Body of pancreas (tissue), 4 donors: ENCODE data around the gene SLC24A3. TPM values are rescaled to one million over a fixed set of nuclear protein-coding genes. Genes with fewer than 3 reads are reported as not detected.

Experiments used
- ATAC-seq: fragments of 150-250 bp; one replicate; pipeline ENCODE4 v1.9.1; 2016
- DNase-seq, 4 donors: peaks; one replicate each; pipeline ENCODE4 v3.0.0-alpha.2; 2019
- H3K27ac ChIP-seq, 4 donors: fragments of 200-600 bp; sonication (generic); 1 replicate in 3 of 4; 2 replicates in 1 of 4; pipeline versions ENCODE4 v1.5.1 to v1.6.1; 2016 to 2019; ENCODE audit warnings: mild to moderate bottlenecking in 1 of 4, mixed read lengths in 1 of 4, moderate library complexity in 1 of 4
- H3K27me3 ChIP-seq, 2 donors: fragments of 200-600 bp; sonication (generic); one replicate each; pipeline ENCODE4 v1.6.0; 2016; ENCODE audit warnings: mild to moderate bottlenecking in 1 of 2
- H3K36me3 ChIP-seq, 2 donors: fragments of 200-600 bp; sonication (generic); replicated peaks in 1 of 2; 2 replicates each; pipeline ENCODE4 v1.5.1; 2016; ENCODE audit warnings: low read depth in 2 of 2; ENCODE audit not compliant: insufficient read depth in 1 of 2
- H3K4me1 ChIP-seq: fragments of 200-600 bp; sonication (generic); one replicate; pipeline ENCODE4 v1.6.0; 2016
- H3K4me3 ChIP-seq, 2 donors: fragments of 200-600 bp; sonication (generic); 1 replicate in 1 of 2; 2 replicates in 1 of 2; pipeline ENCODE4 v1.5.1; 2016 to 2019
- H3K9me3 ChIP-seq, 3 donors: fragments of 200-600 bp; sonication (generic); 1 replicate in 2 of 3; 2 replicates in 1 of 3; pipeline ENCODE4 v1.5.1; 2016
- CTCF ChIP-seq, 7 experiments: fragments of 450-650 bp in 4 of 7; fragments of 200-600 bp in 3 of 7; sonication (generic) in 3 of 7; IDR thresholded peaks; one replicate each; pipeline ENCODE4 v1.5.1; 2016 to 2019; ENCODE audit warnings: antibody characterized with exemption in 7 of 7
- POLR2A ChIP-seq, 3 donors: fragments of 450-650 bp; IDR thresholded peaks; one replicate each; pipeline ENCODE4 v1.6.1; 2016; ENCODE audit warnings: antibody characterized with exemption in 3 of 3, mild to moderate bottlenecking in 2 of 3
- WGBS, 2 donors: methylation state at CpG; one replicate each; pipeline ENCODE4 v1.1.5; 2017; 5-methylcytosine and 5-hydroxymethylcytosine counted together
- intact Hi-C: fragments of 100-400 bp; cut with DNase I; formaldehyde crosslinking; loops from one replicate; pipeline ENCODE4 v1.15.1; 2023
- total RNA-seq, 2 donors: library from RNA; depleted of rRNA; stranded (reverse); fragments of >200 nt; gene quantifications; one replicate each; pipeline ENCODE4 v1.1.0, GENCODE V29; 2016

SLC24A3 gene
- total RNA-seq, 2 donors from 2014 or later = 0.66 to 1.0 TPM

GRCh38 chr20:19405958-19406357 is 193.5 kb downstream of the SLC24A3 start:
- H3K36me3 ChIP-seq = no peaks in the 10 kb centered on the region
- H3K4me1 ChIP-seq = no peaks in the 10 kb centered on the region
- intact Hi-C loops = no loop called here
- DNase-seq = no peak
- no peak overlapping the region for H3K4me3 ChIP-seq
- H3K9me3 ChIP-seq = no peaks in the 10 kb centered on the region
- 59 to 75% methylated on average over 3 of the region's 3 CpGs for WGBS, 2 donors
- H3K27me3 ChIP-seq = no peaks in the 10 kb centered on the region
- TF ChIP-seq CTCF (IDR thresholded peaks at IDR 0.05) (no peak), POLR2A (IDR thresholded peaks at IDR 0.05) (no peak)
- no peak for ATAC-seq
- H3K27ac ChIP-seq = no peak overlapping the region

GRCh38 chr20:19406381-19406780 is 193.9 kb downstream of the SLC24A3 start:
- WGBS, 2 donors = 66 to 75% methylated on average over 2 of the region's 2 CpGs
- DNase-seq (no peak), ATAC-seq (no peak)
- H3K9me3 ChIP-seq = no peaks in the 10 kb centered on the region
- no peaks in the 10 kb centered on the region for H3K4me1 ChIP-seq
- intact Hi-C loops = no loop called here
- H3K36me3 ChIP-seq = no peaks in the 10 kb centered on the region
- H3K4me3 ChIP-seq = no peak overlapping the region
- H3K27ac ChIP-seq = no peak overlapping the region
- no peak for TF ChIP-seq CTCF (IDR thresholded peaks at IDR 0.05)
- no peak for TF ChIP-seq POLR2A (IDR thresholded peaks at IDR 0.05)
- no peaks in the 10 kb centered on the region for H3K27me3 ChIP-seq

- Histone ChIP-seq H3K9me3 (no peaks in the 10 kb centered on the region), H3K27ac (no peak overlapping the region), H3K36me3 (no peaks in the 10 kb centered on the region), H3K4me1 (no peaks in the 10 kb centered on the region), H3K4me3 (no peak overlapping the region), H3K27me3 (no peaks in the 10 kb centered on the region)
- intact Hi-C loops = no loop called here
- WGBS, 2 donors = 65 to 72% methylated on average over 8 of the region's 8 CpGs
- TF ChIP-seq POLR2A (IDR thresholded peaks at IDR 0.05) (no peak), CTCF (IDR thresholded peaks at IDR 0.05) (no peak)
- DNase-seq (no peak), ATAC-seq (no peak)
Observed at GRCh38 chr20:19407196-19407595, 194.8 kb downstream of the SLC24A3 start.

GRCh38 chr20:19407736-19408135 is 195.3 kb downstream of the SLC24A3 start:
- Histone ChIP-seq H3K9me3 (no peaks in the 10 kb centered on the region), H3K4me3 (no peak overlapping the region), H3K4me1 (no peaks in the 10 kb centered on the region), H3K36me3 (no peaks in the 10 kb centered on the region), H3K27ac (no peak overlapping the region), H3K27me3 (no peaks in the 10 kb centered on the region)
- TF ChIP-seq POLR2A (IDR thresholded peaks at IDR 0.05) = no peak
- TF ChIP-seq CTCF (IDR thresholded peaks at IDR 0.05) = no peak
- WGBS, 2 donors = 28% methylated on average over 4 of the region's 4 CpGs
- no peak for ATAC-seq
- DNase-seq = no peak
- intact Hi-C loops = no loop called here

- 72 to 77% methylated on average over 4 of the region's 4 CpGs for WGBS, 2 donors
- H3K4me1 ChIP-seq = no peaks in the 10 kb centered on the region
- ATAC-seq (no peak), DNase-seq (no peak)
- H3K9me3 ChIP-seq = no peaks in the 10 kb centered on the region
- no peak overlapping the region for H3K27ac ChIP-seq
- H3K27me3 ChIP-seq = no peaks in the 10 kb centered on the region
- H3K4me3 ChIP-seq = no peak overlapping the region
- intact Hi-C loops = no loop called here
- H3K36me3 ChIP-seq = no peaks in the 10 kb centered on the region
- no peak for TF ChIP-seq CTCF (IDR thresholded peaks at IDR 0.05)
- no peak for TF ChIP-seq POLR2A (IDR thresholded peaks at IDR 0.05)
Observed at GRCh38 chr20:19408971-19409370, 196.5 kb downstream of the SLC24A3 start.
